DOHH2 (cell line): Measurements from ENCODE around the gene PRR23E.

Experiments
- H3F3A ChIP-seq: fragments of 200-600 bp; sonication (generic), shearing (Covaris generic); 2 replicates; pipeline ENCODE4 v1.6.0; 2016; ENCODE audit warnings: antibody characterized with exemption, mild to moderate bottlenecking; ENCODE audit not compliant: control insufficient read depth, insufficient read depth
- H3K27ac ChIP-seq: fragments of 200-600 bp; sonication (generic); 2 replicates; pipeline ENCODE4 v1.5.1; 2014; ENCODE audit warnings: low read depth, mild to moderate bottlenecking, low read length, moderate library complexity
- H3K27me3 ChIP-seq: fragments of 200-600 bp; sonication (generic); 2 replicates; pipeline ENCODE4 v1.6.1; 2014; ENCODE audit warnings: mild to moderate bottlenecking, low read length, mixed read lengths; ENCODE audit not compliant: control insufficient read depth
- H3K36me3 ChIP-seq: fragments of 200-600 bp; sonication (generic); 2 replicates; pipeline ENCODE4 v1.6.1; 2014; ENCODE audit warnings: mild to moderate bottlenecking, low read length, moderate library complexity, mixed read lengths; ENCODE audit not compliant: control insufficient read depth
- H3K4me1 ChIP-seq: fragments of 200-600 bp; sonication (generic); 2 replicates; pipeline ENCODE4 v1.6.1; 2014; ENCODE audit warnings: mild to moderate bottlenecking, low read length, mixed read lengths; ENCODE audit not compliant: control insufficient read depth
- H3K4me2 ChIP-seq: fragments of 200-600 bp; sonication (generic); 2 replicates; pipeline ENCODE4 v1.6.0; 2014; ENCODE audit warnings: mild to moderate bottlenecking, low read length, moderate library complexity
- H3K4me3 ChIP-seq: fragments of 200-600 bp; sonication (generic); 2 replicates; pipeline ENCODE4 v1.5.1; 2014; ENCODE audit warnings: mild to moderate bottlenecking, low read length, mixed read lengths
- H3K79me2 ChIP-seq: fragments of 200-600 bp; sonication (generic); 2 replicates; pipeline ENCODE4 v1.6.1; 2014; ENCODE audit warnings: mild to moderate bottlenecking, low read length, mixed read lengths; ENCODE audit not compliant: control insufficient read depth
- H3K9me2 ChIP-seq: fragments of 200-600 bp; sonication (generic); replicated peaks from 2 replicates; pipeline ENCODE4 v1.6.1; 2014; ENCODE audit warnings: mild to moderate bottlenecking, low read length, mixed read lengths; ENCODE audit not compliant: control insufficient read depth
- H3K9me3 ChIP-seq: fragments of 200-600 bp; sonication (generic); 2 replicates; pipeline ENCODE4 v1.6.1; 2014; ENCODE audit warnings: antibody characterized with exemption, low read length, mixed read lengths; ENCODE audit not compliant: control insufficient read depth, insufficient read depth
- H4K20me1 ChIP-seq: fragments of 200-600 bp; sonication (generic); 2 replicates; pipeline ENCODE4 v1.6.0; 2014; ENCODE audit warnings: low read depth, mild to moderate bottlenecking, antibody characterized with exemption, low read length, moderate library complexity; ENCODE audit not compliant: control insufficient read depth, insufficient read depth
- CTCF ChIP-seq: fragments of 200-600 bp; sonication (generic); IDR thresholded peaks from one replicate; pipeline ENCODE4 v1.5.1; 2014; ENCODE audit warnings: antibody characterized with exemption, mild to moderate bottlenecking, low read depth, low read length; ENCODE audit not compliant: poor library complexity, severe bottlenecking
- EZH2phosphoT487 ChIP-seq: fragments of 200-600 bp; sonication (generic); IDR thresholded peaks from 2 replicates; pipeline ENCODE4 v1.6.1; 2017; ENCODE audit warnings: borderline replicate concordance, mild to moderate bottlenecking, antibody characterized with exemption, low read length, moderate library complexity, mixed read lengths

PRR23E gene

GRCh38 chr3:127145266-127145665 is 47.7 kb upstream of the PRR23E start:
- Histone ChIP-seq H3K4me3 (no peak overlapping the region), H3K4me1 (no peaks in the 10 kb centered on the region), H3K36me3 (no peaks in the 10 kb centered on the region), H3K27me3 (peaks cover 6% of the 10 kb centered on the region; the same call in 1 of the 2 replicates), H3K27ac (no peak overlapping the region), H4K20me1 (no peaks in the 10 kb centered on the region), H3F3A (no peaks in the 10 kb centered on the region), H3K9me2 (no peaks in the 10 kb centered on the region), H3K4me2 (no peak overlapping the region), H3K79me2 (no peaks in the 10 kb centered on the region), H3K9me3 (no peaks in the 10 kb centered on the region; the same call in 1 of the 2 replicates)
- TF ChIP-seq CTCF (no peak), EZH2phosphoT487 (no peak)

GRCh38 chr3:127147291-127147885 is 45.5 kb upstream of the PRR23E start:
- Histone ChIP-seq H3K79me2 (no peaks in the 10 kb centered on the region), H3K4me3 (no peak overlapping the region), H3K4me2 (no peak overlapping the region), H4K20me1 (no peaks in the 10 kb centered on the region), H3K27me3 (peaks cover 6% of the 10 kb centered on the region; the same call in 1 of the 2 replicates), H3K36me3 (no peaks in the 10 kb centered on the region), H3K9me2 (no peaks in the 10 kb centered on the region), H3K4me1 (no peaks in the 10 kb centered on the region), H3K27ac (no peak overlapping the region), H3K9me3 (no peaks in the 10 kb centered on the region; the same call in 1 of the 2 replicates), H3F3A (no peaks in the 10 kb centered on the region)
- TF ChIP-seq EZH2phosphoT487 (no peak), CTCF (no peak)

- no peak for TF ChIP-seq EZH2phosphoT487
- no peak for TF ChIP-seq CTCF
- no peaks in the 10 kb centered on the region for H3K9me2 ChIP-seq
- no peaks in the 10 kb centered on the region for H3F3A ChIP-seq
- peaks cover 9% of the 10 kb centered on the region; the same call in 1 of the 2 replicates for H3K9me3 ChIP-seq
- no peaks in the 10 kb centered on the region for H4K20me1 ChIP-seq
- H3K4me1 ChIP-seq, result no peaks in the 10 kb centered on the region
- no peak overlapping the region for H3K4me3 ChIP-seq
- H3K36me3 ChIP-seq, result no peaks in the 10 kb centered on the region
- H3K79me2 ChIP-seq, result no peaks in the 10 kb centered on the region
- H3K4me2 ChIP-seq, result no peak overlapping the region
- no peak overlapping the region for H3K27ac ChIP-seq
- H3K27me3 ChIP-seq, result peaks cover 6% of the 10 kb centered on the region; the same call in 1 of the 2 replicates
These were observed 43.2 kb upstream of the PRR23E start for GRCh38 chr3:127149621-127150310.
